ENCODE results near the gene GBP6.
"Not testable (repeated sequence)": the region's sequence is repeated elsewhere in the genome, so short reads cannot be mapped to it uniquely, and the experiment has no call there.

The GBP6 gene, protein sequence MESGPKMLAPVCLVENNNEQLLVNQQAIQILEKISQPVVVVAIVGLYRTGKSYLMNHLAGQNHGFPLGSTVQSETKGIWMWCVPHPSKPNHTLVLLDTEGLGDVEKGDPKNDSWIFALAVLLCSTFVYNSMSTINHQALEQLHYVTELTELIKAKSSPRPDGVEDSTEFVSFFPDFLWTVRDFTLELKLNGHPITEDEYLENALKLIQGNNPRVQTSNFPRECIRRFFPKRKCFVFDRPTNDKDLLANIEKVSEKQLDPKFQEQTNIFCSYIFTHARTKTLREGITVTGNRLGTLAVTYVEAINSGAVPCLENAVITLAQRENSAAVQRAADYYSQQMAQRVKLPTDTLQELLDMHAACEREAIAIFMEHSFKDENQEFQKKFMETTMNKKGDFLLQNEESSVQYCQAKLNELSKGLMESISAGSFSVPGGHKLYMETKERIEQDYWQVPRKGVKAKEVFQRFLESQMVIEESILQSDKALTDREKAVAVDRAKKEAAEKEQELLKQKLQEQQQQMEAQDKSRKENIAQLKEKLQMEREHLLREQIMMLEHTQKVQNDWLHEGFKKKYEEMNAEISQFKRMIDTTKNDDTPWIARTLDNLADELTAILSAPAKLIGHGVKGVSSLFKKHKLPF

DNA sequence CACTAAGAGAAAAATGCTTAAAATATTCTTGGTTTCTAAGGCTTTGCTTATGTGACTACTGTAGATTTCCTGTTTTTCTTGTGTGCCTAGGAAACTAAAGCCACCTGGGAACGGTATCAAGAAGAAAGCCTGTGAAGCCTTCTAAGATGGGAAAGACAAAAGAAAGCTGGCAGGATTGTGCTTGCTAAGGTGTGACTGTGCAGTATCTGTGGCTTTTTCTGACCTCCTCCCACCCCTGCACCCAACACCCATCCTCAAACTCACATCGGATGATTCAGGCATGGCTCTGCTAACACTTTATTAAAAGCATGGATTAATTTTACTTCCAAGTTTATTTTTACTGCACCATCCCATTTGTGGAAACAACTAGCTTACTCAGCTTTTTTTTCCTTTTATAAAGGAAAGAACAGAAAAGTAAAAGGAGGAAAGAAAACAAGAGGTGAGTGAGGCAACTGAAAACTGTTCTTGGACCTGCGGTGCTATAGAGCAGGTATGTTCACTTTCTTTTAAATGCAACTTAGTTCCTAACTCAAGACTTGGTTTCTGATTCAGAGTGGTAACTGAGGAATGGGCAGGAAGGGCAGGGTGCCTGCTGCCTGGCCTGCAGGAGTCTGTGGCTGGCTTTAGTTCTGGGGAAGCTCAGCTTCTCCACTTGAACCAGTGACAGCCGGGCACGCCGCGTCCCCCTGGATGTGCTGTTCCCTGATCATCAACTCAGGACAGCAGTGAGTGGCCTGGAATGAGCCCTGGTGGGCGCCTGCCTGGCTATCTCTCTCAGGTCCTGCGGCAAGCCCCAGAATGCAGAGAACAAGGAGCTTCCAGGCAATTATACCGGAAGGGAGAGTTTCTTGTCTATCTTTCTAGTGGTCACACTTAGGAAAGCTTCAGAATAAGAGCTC, at the start of gene GBP6:
Gene GBP6 (plus strand): TSS at position 422 of the 899 bp plus-strand sequence. CDS start 4,493 bp downstream, outside the sequence.
- no peak for DNase-seq

DNA sequence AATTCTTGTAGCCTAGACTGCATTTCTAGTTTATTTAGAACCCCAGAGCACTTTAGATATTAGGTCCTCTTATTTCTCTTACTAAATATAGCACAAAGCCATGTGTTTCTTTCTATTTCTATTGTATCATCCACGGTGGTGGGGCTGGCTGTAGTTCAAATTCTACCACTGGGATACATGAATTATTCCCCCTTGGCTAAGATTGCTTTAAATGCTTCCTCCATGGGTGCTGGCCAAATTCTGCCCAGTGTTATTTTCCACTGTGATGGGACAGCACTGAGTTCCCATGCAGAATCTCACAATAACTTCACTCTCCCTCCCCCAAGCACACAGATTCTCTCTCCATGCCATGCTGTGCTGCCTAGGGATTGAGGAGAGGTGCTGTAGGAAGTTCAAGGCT, 41.5 kb upstream of the GBP6 start:
- no peak for DNase-seq

DNA sequence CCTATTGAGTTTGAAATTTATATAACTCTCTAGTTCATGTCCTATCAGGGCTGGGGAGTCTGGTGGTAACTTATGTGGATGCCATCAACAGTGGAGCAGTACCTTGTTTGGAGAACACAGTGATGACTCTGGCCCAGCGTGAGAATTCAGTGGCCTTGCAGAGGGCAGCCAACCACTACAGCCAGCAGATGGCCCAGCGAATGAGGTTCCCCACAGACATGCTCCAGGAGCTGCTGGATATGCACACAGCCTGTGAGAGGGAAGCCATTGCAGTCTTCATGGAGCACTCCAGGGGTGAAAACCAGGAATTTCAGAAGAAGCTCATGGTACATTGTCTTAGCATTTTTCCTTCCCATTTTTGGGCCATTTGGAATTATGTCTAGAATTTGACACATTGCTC, 32.0 kb upstream of the GBP6 start:
- DNase-seq = no peak

- DNase-seq = no peak
These were observed 31.4 kb upstream of the GBP6 start for GRCh38 chr1:89332461-89332860.

- no peak for DNase-seq
These were observed 28.4 kb upstream of the GBP6 start for GRCh38 chr1:89335486-89335885.

DNA sequence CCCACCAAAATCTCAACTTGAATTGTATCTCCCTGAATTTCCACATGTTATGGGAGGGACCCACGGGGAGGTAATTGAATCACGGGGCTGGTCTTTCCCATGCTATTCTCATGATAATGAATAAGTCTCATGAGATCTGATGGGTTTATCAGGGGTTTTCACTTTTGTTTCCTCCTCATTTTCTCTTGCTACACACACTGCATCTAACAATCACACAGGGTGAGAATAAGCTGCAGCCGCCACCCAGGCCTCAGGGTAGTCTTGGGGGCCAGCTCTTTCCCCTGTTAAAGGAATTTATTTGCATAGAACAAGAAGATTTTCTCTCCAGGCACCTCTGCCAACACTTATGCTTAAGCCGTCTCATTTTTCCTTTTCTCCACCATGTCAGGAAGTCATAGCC, 26.0 kb upstream of the GBP6 start:
- no peak for DNase-seq

DNA sequence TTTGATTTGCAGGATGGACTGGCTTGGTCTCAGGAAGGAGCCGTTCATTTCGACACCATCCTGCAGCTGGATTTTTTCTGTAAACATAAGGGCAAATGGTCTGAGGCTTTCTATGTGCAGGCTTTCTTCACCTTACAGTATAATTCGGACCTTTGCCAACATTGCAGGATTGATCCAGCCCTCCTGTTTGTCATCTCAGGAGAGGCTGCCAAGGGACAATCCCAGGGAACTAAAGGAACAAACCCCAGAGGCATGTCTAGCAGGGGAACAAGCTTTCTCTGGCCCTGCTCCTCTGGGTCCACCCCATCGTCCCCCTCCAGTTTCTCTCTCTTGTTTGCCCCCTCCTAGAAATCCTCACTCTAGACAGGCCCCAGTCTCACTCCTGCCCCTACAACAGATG, 24.8 kb upstream of the GBP6 start:
- no peak for DNase-seq

DNA sequence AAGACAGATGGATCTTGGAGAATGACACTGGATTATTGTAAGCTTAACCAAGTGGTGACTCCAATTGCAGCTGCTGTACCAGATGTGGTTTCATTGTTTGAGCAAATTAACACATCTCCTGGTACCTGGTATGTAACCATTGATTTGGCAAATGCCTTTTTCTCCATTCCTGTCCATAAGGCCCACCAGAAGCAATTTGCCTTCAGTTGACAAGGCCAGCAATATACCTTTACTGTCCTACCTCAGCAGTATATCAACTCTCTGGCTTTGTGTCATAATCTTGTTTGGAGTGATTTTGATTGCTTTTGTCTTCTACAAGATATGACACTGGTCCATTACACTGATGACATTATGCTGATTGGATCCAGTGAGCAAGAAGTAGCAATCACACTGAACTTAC, 18.4 kb upstream of the GBP6 start:
- not testable (repeated sequence) for DNase-seq

GRCh38 chr1:89347296-89347695, 16.6 kb upstream of the GBP6 start:
- no peak for DNase-seq

- no peak for DNase-seq
These were observed 13.6 kb upstream of the GBP6 start for GRCh38 chr1:89350298-89350697.

GRCh38 chr1:89351597-89352311, 12.1 kb upstream of the GBP6 start:
- no peak for DNase-seq

DNA sequence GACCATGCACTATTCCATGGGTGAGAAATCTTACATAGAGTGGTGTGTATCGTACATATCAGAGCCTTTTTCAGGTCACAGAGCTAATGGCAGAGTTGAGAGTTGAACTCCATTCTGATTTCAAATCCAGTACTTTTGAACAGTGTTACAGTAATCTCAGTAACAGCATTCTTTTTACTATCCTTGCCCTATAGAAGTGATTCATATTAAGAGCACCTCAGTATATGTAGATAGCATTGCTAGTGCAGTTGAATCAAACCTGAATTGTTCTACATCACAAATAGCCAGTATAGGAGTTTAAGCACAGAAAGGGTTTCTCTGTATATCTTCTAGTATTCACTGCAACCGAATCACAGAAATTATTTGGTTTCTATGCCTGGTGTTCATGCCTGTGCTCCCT, 11.4 kb upstream of the GBP6 start:
- DNase-seq = no peak

DNA sequence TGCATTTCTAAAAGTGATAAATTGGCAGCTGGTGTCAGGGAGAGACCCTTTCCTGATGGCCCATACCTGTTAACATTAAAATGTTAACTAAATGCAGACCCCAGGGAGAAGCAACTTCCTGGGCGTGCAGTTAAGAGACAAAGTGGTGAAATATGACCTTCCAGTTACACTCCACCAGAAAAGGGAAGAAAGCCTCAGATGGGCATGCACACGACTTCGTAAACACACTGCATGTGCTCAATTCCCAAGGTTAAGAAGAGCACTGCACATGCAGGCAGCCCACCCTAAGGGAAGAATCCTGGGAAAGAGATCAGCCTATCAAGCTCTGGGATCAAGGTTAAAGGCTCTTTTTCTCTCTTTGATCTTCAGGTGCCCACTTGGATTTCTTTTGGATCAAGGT, 9.7 kb upstream of the GBP6 start:
- DNase-seq = no peak

DNA sequence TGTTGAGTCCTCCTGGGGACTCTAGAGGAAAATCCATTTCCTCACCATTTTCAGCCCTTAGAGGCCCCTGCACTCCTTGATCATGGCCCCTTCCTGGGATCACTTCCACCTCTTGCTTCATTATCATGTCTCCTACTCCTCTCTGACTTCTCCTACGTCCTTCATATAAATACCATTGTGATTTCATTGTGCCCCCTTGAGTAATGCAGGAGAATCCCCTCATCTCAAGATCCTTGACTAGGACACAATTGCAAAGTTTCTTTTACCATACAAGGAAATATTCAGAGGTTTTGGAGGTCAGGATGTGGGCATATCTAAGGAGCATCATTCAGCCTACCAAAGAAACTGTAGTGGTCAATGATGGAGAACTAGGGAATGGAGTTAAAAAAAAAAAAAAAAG, 8.8 kb upstream of the GBP6 start:
- DNase-seq = no peak

- DNase-seq = no peak
These were observed 7.0 kb upstream of the GBP6 start for GRCh38 chr1:89356658-89357400.

GRCh38 chr1:89358287-89358893, 5.5 kb upstream of the GBP6 start:
- DNase-seq = peak; percentile 83

GRCh38 chr1:89360716-89361115, 3.1 kb upstream of the GBP6 start:
- DNase-seq = no peak

DNA sequence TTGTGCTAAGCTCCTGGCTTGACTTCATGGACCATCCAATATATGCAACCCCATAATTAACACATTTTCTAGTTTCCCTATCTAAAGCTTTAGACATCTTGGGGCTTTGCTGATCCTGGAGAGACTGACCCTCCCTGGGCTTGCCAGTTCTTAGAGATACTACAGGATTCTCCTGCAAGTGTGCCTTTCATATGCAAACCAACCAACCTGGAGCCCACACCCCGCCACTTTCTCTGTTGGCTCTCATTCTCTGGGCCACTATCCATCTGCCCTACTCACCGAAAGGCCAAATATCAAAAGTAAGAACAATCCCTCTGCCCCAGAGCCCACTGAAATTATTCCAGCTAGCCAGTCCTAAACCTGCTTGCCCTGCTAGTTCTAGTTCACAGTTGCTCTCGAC, 2.2 kb upstream of the GBP6 start:
- DNase-seq = no peak

DNA sequence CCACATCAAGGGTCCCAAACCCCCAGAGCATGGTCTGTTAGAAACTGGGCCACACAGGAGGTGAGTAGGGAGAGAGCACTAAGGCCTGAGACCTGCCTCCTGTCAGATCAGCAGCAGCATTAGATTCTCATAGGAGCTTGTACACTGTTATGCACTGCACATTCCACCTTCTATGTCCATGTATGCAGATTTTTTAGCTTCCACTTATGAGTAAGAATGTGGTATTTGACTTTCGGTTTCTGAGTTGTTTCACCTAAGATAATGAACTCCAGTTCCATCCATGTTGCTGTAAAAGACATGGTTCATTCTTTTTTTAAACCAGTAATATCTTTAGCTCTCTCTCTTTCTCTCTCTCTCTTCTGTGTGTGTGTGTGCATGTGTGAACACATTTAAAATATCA, 663 bp upstream of the GBP6 start:
- no peak for DNase-seq

DNA sequence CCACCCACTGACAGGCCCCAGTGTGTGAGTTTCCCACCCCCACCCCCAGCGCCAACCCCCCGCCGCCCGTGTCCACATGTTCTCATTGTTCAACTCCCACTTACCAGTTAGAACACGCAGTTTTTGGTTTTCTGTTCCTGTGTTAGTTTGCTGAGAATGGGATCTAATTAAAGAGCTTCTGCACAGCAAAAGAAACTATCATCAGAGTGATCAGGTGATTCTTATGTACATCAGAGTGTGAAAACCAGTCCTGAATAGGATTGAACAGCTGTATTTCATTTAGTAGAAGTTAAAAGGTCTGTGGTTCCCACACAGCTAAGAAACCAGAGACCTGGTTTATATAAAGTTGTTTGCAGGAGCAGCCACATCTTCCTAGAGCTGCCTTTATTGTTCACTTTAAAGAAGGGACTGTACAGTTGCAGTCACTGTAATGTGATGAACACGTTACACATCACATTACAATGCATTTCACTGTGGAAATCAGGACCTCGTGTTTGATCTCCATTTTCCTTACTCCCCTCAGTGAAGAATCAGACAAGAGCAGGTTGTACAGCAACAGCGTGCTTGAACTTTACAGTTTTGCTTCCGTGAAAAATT, 1.2 kb downstream of the GBP6 start:
- DNase-seq = no peak

- DNase-seq = no peak
These were observed 3.4 kb downstream of the GBP6 start for GRCh38 chr1:89367221-89367620.

Measured in activated CD4-positive, CD25-positive, alpha-beta regulatory T cell treated with anti-CD3 and anti-CD28 coated beads, Interleukin-2, amount 50 U/mL, for 72 hours (primary cell).